Measurements from ENCODE around the gene UBA5. TPM values are rescaled to one million over a fixed set of nuclear protein-coding genes. Genes with fewer than 3 reads are reported as not detected.

UBA5 gene
- total RNA-seq, 1 donor from 2014 or later, result 26.5 TPM

DNA sequence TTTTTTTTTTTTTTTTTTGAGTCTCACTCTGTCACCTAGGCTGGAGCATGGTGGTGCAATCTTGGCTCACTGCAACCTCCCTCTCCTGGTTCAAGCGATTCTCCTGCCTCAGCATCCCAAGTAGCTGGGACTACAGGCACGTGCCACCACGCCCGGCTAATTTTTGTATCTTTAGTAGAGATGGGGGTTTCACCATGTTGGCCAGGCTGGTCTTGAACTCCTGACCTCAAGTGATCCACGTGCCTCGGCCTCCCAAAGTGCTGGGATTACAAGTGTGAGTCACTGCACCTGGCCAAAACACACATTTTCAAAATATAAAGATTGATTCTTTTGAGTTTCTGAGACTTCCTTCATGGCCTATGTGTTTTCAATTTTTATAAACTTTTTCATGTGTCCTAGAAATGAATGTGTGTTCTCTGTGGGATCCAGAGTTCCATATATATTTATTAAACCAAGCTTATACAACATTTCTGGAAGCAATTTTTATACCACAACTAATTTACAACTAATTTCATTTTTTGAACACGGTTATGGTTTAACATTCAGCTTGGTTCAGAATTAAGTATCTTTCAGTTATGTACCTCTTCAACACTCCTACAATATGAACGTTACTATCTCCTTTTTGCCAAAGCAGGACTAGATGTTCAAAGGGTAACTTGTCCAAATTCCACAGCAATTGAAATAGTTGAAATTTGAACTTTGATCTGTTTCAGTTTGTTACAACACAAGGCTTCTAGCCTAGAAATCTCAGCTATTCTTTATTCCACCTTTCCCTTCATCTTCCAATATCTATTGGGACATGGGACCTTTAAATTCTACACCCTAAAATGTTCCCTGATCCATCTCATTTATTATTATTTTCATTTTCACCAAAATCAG is 2.0 kb upstream of the UBA5 start:
- no peaks in the 10 kb centered on the region for H3K36me3 ChIP-seq
- DNase-seq (ENCODE audit: extremely low spot score in 2 of 2), result no peak
- TF ChIP-seq POLR2A (IDR thresholded peaks at IDR 0.05) (no peak), POLR2AphosphoS5 (IDR thresholded peaks at IDR 0.05; ENCODE audit: insufficient read depth in 1 of 2, low read depth in 1 of 2) (no peak)
- TF ChIP-seq, protein P1, sequence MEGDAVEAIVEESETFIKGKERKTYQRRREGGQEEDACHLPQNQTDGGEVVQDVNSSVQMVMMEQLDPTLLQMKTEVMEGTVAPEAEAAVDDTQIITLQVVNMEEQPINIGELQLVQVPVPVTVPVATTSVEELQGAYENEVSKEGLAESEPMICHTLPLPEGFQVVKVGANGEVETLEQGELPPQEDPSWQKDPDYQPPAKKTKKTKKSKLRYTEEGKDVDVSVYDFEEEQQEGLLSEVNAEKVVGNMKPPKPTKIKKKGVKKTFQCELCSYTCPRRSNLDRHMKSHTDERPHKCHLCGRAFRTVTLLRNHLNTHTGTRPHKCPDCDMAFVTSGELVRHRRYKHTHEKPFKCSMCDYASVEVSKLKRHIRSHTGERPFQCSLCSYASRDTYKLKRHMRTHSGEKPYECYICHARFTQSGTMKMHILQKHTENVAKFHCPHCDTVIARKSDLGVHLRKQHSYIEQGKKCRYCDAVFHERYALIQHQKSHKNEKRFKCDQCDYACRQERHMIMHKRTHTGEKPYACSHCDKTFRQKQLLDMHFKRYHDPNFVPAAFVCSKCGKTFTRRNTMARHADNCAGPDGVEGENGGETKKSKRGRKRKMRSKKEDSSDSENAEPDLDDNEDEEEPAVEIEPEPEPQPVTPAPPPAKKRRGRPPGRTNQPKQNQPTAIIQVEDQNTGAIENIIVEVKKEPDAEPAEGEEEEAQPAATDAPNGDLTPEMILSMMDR (IDR thresholded peaks at IDR 0.05), result no peak
- intact Hi-C loops (cut with DNase I), result no loop called here
- H3K4me1 ChIP-seq, result peaks cover 33% of the 10 kb centered on the region
- no peak overlapping the region for H3K27ac ChIP-seq
- no peak overlapping the region for H3K4me3 ChIP-seq
- H3K27me3 ChIP-seq, result no peaks in the 10 kb centered on the region
- no peaks in the 10 kb centered on the region for H3K9me3 ChIP-seq

GRCh38 chr3:132659000-132659364 is 1.1 kb upstream of the UBA5 start:
- peaks cover 34% of the 10 kb centered on the region for H3K4me1 ChIP-seq
- peak overlapping the region; percentile 80 for H3K27ac ChIP-seq
- TF ChIP-seq, protein P1 (IDR thresholded peaks at IDR 0.05), result no peak
- TF ChIP-seq POLR2A (IDR thresholded peaks at IDR 0.05) (no peak), POLR2AphosphoS5 (IDR thresholded peaks at IDR 0.05; ENCODE audit: insufficient read depth in 1 of 2, low read depth in 1 of 2) (no peak)
- H3K9me3 ChIP-seq, result no peaks in the 10 kb centered on the region
- H3K4me3 ChIP-seq, result peak overlapping the region; percentile 73 to 88
- DNase-seq (ENCODE audit: extremely low spot score in 2 of 2), result no peak
- H3K36me3 ChIP-seq, result no peaks in the 10 kb centered on the region
- no peaks in the 10 kb centered on the region for H3K27me3 ChIP-seq
- intact Hi-C loops (cut with DNase I), result no loop called here

GRCh38 chr3:132659365-132660051 is 621 bp upstream of the UBA5 start, which contains the start of gene ACAD11:
Gene ACAD11 (minus strand): TSS chr3:132659809. CDS start chr3:132659751, 58 bp downstream.
- H3K27ac ChIP-seq, result peak within 1 kb of the TSS; percentile 80
- peaks cover 34% of the 10 kb centered on the region for H3K4me1 ChIP-seq
- peak within 1 kb of the TSS; percentile 73 to 88 for H3K4me3 ChIP-seq
- no peaks in the 10 kb centered on the region for H3K27me3 ChIP-seq
- peak in 1 of 2 donors; percentile 91 for DNase-seq (ENCODE audit: extremely low spot score in 2 of 2)
- H3K36me3 ChIP-seq, result no peaks in the 10 kb centered on the region
- TF ChIP-seq, protein P1 (IDR thresholded peaks at IDR 0.05), result peak in 2 of 3 experiments; percentile 36 to 64
- TF ChIP-seq POLR2A (IDR thresholded peaks at IDR 0.05) (peak in 1 of 2 donors; percentile 43), POLR2AphosphoS5 (IDR thresholded peaks at IDR 0.05; ENCODE audit: insufficient read depth in 1 of 2, low read depth in 1 of 2) (peak in 1 of 2 donors; percentile 76)
- intact Hi-C loops (cut with DNase I), result loop anchor here (5.0 kb wide), 1 partner anchor 1593 kb away; the partner anchor contains the start of gene RYK
- H3K9me3 ChIP-seq, result no peaks in the 10 kb centered on the region

DNA sequence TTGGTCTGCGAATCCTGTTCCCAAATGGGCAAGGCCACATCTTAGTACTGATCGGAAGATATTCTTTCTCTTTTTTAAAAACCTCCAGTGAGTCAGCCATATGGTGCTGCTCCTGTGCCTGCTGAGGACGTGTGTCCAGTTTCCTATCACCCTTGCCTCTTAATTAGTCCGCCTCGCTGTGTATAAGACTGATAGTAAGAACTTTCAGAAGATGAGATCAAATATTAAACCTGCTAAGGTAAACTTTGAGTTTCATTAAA is 612 bp downstream of the UBA5 start:
- TF ChIP-seq POLR2AphosphoS5 (IDR thresholded peaks at IDR 0.05; ENCODE audit: insufficient read depth in 1 of 2, low read depth in 1 of 2), result no peak
- Histone ChIP-seq H3K4me3 (peak overlapping the region; percentile 73 to 88), H3K9me3 (no peaks in the 10 kb centered on the region), H3K36me3 (no peaks in the 10 kb centered on the region), H3K27me3 (no peaks in the 10 kb centered on the region), H3K27ac (peak overlapping the region; percentile 80), H3K4me1 (peaks cover 34% of the 10 kb centered on the region)
- no peak for DNase-seq (ENCODE audit: extremely low spot score in 2 of 2)
- intact Hi-C loops (cut with DNase I), result loop anchor here (5.0 kb wide), 1 partner anchor 1592 kb away; the partner anchor contains the start of gene RYK

DNA sequence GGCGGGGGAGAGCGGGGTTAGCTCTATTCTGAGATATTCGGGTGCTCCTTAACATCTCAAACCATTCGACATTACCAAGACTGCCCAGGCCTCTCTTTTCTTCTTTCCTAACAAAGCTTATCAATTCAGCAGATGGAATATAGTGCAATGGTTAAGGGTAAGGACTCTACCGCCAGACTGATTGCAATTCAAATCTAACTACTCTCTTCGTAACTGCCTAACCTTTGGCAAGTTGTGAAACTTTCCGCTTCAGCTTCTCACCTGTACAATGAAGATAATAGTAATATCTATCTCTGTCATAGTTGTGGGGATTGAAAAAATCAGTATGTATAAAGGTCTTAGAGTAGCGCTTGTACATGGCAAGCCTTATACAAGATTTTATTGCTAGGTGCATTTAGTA is 972 bp downstream of the UBA5 start:
- Histone ChIP-seq H3K4me3 (peak overlapping the region; percentile 73 to 88), H3K36me3 (no peaks in the 10 kb centered on the region), H3K27me3 (no peaks in the 10 kb centered on the region), H3K27ac (peak overlapping the region; percentile 80), H3K4me1 (peaks cover 34% of the 10 kb centered on the region), H3K9me3 (no peaks in the 10 kb centered on the region)
- TF ChIP-seq POLR2AphosphoS5 (IDR thresholded peaks at IDR 0.05; ENCODE audit: insufficient read depth in 1 of 2, low read depth in 1 of 2) (no peak), POLR2A (IDR thresholded peaks at IDR 0.05) (no peak)
- TF ChIP-seq, protein P1 (IDR thresholded peaks at IDR 0.05), result no peak
- intact Hi-C loops (cut with DNase I), result loop anchor here (5.0 kb wide), 1 partner anchor 1591 kb away; the partner anchor contains the start of gene RYK
- DNase-seq (ENCODE audit: extremely low spot score in 2 of 2), result no peak
